Panc1 (cell line): ENCODE data around the gene TMEFF1. TPM values are rescaled to one million over a fixed set of nuclear protein-coding genes. Genes with fewer than 3 reads are reported as not detected.

ENCODE experiments used
- ATAC-seq: fragments of 200-7000 bp; cut with Tn5 transposase; 2 replicates; pipeline ENCODE4 v1.9.1; 2020; ENCODE audit warnings: mild to moderate bottlenecking, moderate library complexity
- BruUV-seq: library from RNA; stranded (reverse); fragments of 400-500 nt; replicated peaks from 2 replicates; lab custom pipeline; 2021; lab: Mats Ljungman, UMichigan
- CTCF ChIA-PET: fragments of 300-600 bp; sonication (Branson Sonifier 250); formaldehyde crosslinking; loops from one replicate; lab custom pipeline; 2022; ENCODE audit warnings: antibody characterized with exemption; lab: Charles Lee
- POLR2A ChIA-PET: fragments of 300-600 bp; sonication (Branson Sonifier 250); formaldehyde crosslinking; loops from one replicate; lab custom pipeline; 2022; ENCODE audit warnings: antibody characterized with exemption; lab: Charles Lee
- DNase-seq: peaks from one replicate; pipeline ENCODE4 v3.0.0-alpha.2; 2010; ENCODE audit warnings: low read depth, low spot score
- H3K27ac ChIP-seq: 2 replicates; pipeline ENCODE4 v1.5.1; 2011; ENCODE audit warnings: mild to moderate bottlenecking, low read length, inconsistent platforms
- H3K27me3 ChIP-seq: fragments of 200-500 bp; sonication (Bioruptor generic); 2 replicates; pipeline ENCODE4 v1.6.0; 2014; ENCODE audit warnings: low read length, inconsistent platforms; ENCODE audit not compliant: control insufficient read depth, insufficient read depth
- H3K36me3 ChIP-seq: fragments of 200-500 bp; sonication (Bioruptor generic); 2 replicates; pipeline ENCODE4 v1.5.1; 2014; ENCODE audit warnings: inconsistent platforms, mild to moderate bottlenecking, low read length, moderate library complexity; ENCODE audit not compliant: control insufficient read depth, insufficient read depth
- H3K4me1 ChIP-seq: 2 replicates; pipeline ENCODE4 v1.5.1; 2011; ENCODE audit warnings: inconsistent platforms, mild to moderate bottlenecking, low read length, moderate library complexity; ENCODE audit not compliant: control insufficient read depth, insufficient read depth
- H3K4me3 ChIP-seq, 2 experiments: 2 replicates each; pipeline ENCODE4 v1.5.1; 2011 to 2012; ENCODE audit warnings: low read depth in 2 of 2, low read length in 2 of 2, mild to moderate bottlenecking in 2 of 2, inconsistent platforms in 1 of 2, moderate library complexity in 1 of 2
- H3K9me3 ChIP-seq: fragments of 200-500 bp; sonication (Bioruptor generic); 2 replicates; pipeline ENCODE4 v1.5.1; 2014; ENCODE audit warnings: low read depth, mild to moderate bottlenecking, inconsistent platforms, low read length, moderate library complexity; ENCODE audit not compliant: control insufficient read depth, insufficient read depth
- CTCF ChIP-seq: fragments of 450-650 bp; IDR thresholded peaks from 2 replicates; pipeline ENCODE4 v1.5.1; 2017; ENCODE audit warnings: mild to moderate bottlenecking
- POLR2AphosphoS5 ChIP-seq: IDR thresholded peaks from 2 replicates; pipeline ENCODE4 v1.6.1; 2012; ENCODE audit warnings: mild to moderate bottlenecking, low read depth, low read length, moderate library complexity
- REST ChIP-seq, 2 experiments: IDR thresholded peaks; 2 replicates each; pipeline ENCODE4 v1.6.1; 2011 to 2012; ENCODE audit warnings: low read depth in 2 of 2, control low read depth in 1 of 2, low read length in 1 of 2, mild to moderate bottlenecking in 1 of 2, moderate library complexity in 1 of 2; ENCODE audit not compliant: insufficient read depth in 1 of 2
- SIN3A ChIP-seq: IDR thresholded peaks from 2 replicates; pipeline ENCODE4 v1.6.1; 2012; ENCODE audit warnings: low read depth, mild to moderate bottlenecking, low read length, moderate library complexity, borderline replicate concordance; ENCODE audit not compliant: insufficient read depth
- TCF7L2 ChIP-seq: IDR thresholded peaks from 2 replicates; pipeline ENCODE4 v1.6.1; 2011; ENCODE audit warnings: mild to moderate bottlenecking, low read depth, low read length, inconsistent platforms
- in situ Hi-C: cut with HindIII; loops from 2 replicates; pipeline ENCODE4 v1.10.0; 2016; ENCODE audit warnings: low sequenced_read_pairs, low pct_unique_long_range_greater_than_20kb
- intact Hi-C: fragments of 100-400 bp; cut with micrococcal nuclease; formaldehyde crosslinking; loops from one replicate; pipeline ENCODE4 v1.10.0; 2022; ENCODE audit not compliant: unreplicated experiment
- total RNA-seq: library from RNA; stranded (reverse); gene quantifications from one replicate; pipeline ENCODE4 v1.2.1, GENCODE V29; 2021; ENCODE audit not compliant: unreplicated experiment

TMEFF1 gene
- total RNA-seq, 1 experiment from 2014 or later: 2.2 TPM

DNA sequence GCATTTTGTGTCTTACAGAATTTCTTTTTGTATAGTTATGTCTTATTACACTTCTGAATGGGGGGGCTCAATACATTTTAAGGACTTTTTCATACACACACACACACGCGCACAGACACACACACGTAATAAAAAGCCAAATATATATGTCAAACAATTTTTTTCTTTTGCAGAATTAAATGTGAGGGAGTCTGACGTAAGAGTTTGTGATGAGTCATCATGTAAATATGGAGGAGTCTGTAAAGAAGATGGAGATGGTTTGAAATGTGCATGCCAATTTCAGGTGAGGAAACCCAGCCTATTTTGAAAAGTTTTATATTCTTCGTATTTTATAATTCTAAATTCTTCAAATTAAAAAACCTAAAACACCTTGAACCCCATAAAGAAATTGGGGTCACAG, 25.6 kb downstream of the TMEFF1 start:
- POLR2A ChIA-PET: no interaction called here
- in situ Hi-C loops: no loop called here
- BruUV-seq: no TSS peak

GRCh38 chr9:100499460-100499859, 26.5 kb downstream of the TMEFF1 start:
- DNase-seq (no peak), ATAC-seq (no peak)
- no TSS peak for BruUV-seq
- H3K4me1 ChIP-seq: no peaks in the 10 kb centered on the region
- H3K9me3 ChIP-seq: no peaks in the 10 kb centered on the region
- in situ Hi-C loops (no loop called here), intact Hi-C loops (no loop called here)
- H3K36me3 ChIP-seq: no peaks in the 10 kb centered on the region
- H3K27ac ChIP-seq: no peak overlapping the region
- CTCF ChIA-PET: no interaction called here
- TF ChIP-seq SIN3A: no peak
- TF ChIP-seq TCF7L2: no peak
- no peak for TF ChIP-seq REST (IDR thresholded peaks at IDR 0.05; ENCODE audit: insufficient read depth in 1 of 2, low read depth in 2 of 2, low read length in 1 of 2)
- no peak for TF ChIP-seq POLR2AphosphoS5
- no peak for TF ChIP-seq CTCF
- no peak overlapping the region for H3K4me3 ChIP-seq
- POLR2A ChIA-PET: no interaction called here
- H3K27me3 ChIP-seq: no peaks in the 10 kb centered on the region

More for the DNA sequence above, 25.6 kb downstream of the TMEFF1 start:
- CTCF ChIA-PET: no interaction called here
- TF ChIP-seq CTCF: no peak
- TF ChIP-seq REST (IDR thresholded peaks at IDR 0.05; ENCODE audit: insufficient read depth in 1 of 2, low read depth in 2 of 2, low read length in 1 of 2): no peak
- no peak for TF ChIP-seq TCF7L2
- no peak for TF ChIP-seq POLR2AphosphoS5
- no peak for TF ChIP-seq SIN3A
- ATAC-seq (no peak), DNase-seq (no peak)
- H3K36me3 ChIP-seq: no peaks in the 10 kb centered on the region
- H3K4me3 ChIP-seq: no peak overlapping the region
- no peaks in the 10 kb centered on the region for H3K9me3 ChIP-seq
- intact Hi-C loops: no loop called here
- no peaks in the 10 kb centered on the region for H3K27me3 ChIP-seq
- no peak overlapping the region for H3K27ac ChIP-seq
- H3K4me1 ChIP-seq: no peaks in the 10 kb centered on the region
